B cell (primary cell): ENCODE measurements around the gene ZNF410.

Experiments
- CTCF ChIP-seq: fragments of 200-600 bp; IDR thresholded peaks from one replicate; pipeline ENCODE4 v1.8.0; 2022; ENCODE audit warnings: antibody characterized with exemption, mild to moderate bottlenecking
- EZH2 ChIP-seq: IDR thresholded peaks from 2 replicates; pipeline ENCODE4 v1.6.1; 2012; ENCODE audit warnings: borderline replicate concordance, low read depth, mild to moderate bottlenecking, moderate library complexity, low read length; ENCODE audit not compliant: insufficient read depth, poor library complexity, severe bottlenecking

GRCh38 chr14:73955674-73956073 is 69.0 kb downstream of the ZNF410 start:
- TF ChIP-seq CTCF (no peak), EZH2 (no peak)
